HFFc6 (cell line): ENCODE measurements around the gene GPI. TPM values are rescaled to one million over a fixed set of nuclear protein-coding genes. Genes with fewer than 3 reads are reported as not detected.
"Not testable (repeated sequence)": the region's sequence is repeated elsewhere in the genome, so short reads cannot be mapped to it uniquely, and the experiment has no call there.

ENCODE experiments used
- DNase-seq: peaks from one replicate; pipeline ENCODE4 v3.0.0-alpha.2; 2018
- H3K27ac Mint-ChIP-seq: 2 replicates; pipeline ENCODE4 v1.8.0; 2020; ENCODE audit warnings: mild to moderate bottlenecking, mixed read lengths
- H3K27me3 Mint-ChIP-seq: 2 replicates; pipeline ENCODE4 v1.8.0; 2021; ENCODE audit warnings: mild to moderate bottlenecking, moderate library complexity, mixed read lengths; ENCODE audit not compliant: insufficient read depth
- H3K36me3 Mint-ChIP-seq: 2 replicates; pipeline ENCODE4 v1.8.0; 2021; ENCODE audit warnings: low read depth, mixed read lengths
- H3K4me1 Mint-ChIP-seq: 2 replicates; pipeline ENCODE4 v1.8.0; 2020; ENCODE audit warnings: low read depth, mixed read lengths
- H3K4me3 Mint-ChIP-seq: 2 replicates; pipeline ENCODE4 v1.8.0; 2020; ENCODE audit warnings: mild to moderate bottlenecking, moderate library complexity, mixed read lengths
- H3K9me3 Mint-ChIP-seq: 2 replicates; pipeline ENCODE4 v1.8.0; 2020; ENCODE audit warnings: mild to moderate bottlenecking, mixed read lengths
- total RNA-seq, 6 experiments: library from RNA; stranded (reverse); fragmentation: NEBNext Ultra II Directional; extraction: Animal tissue kit (Norgen Biotek cat#: 25700); gene quantifications; 2 replicates in 1 of 6; 3 replicates in 5 of 6; pipeline ENCODE4 v1.2.3, GENCODE V29; 2021
- TF ChIP-seq, protein P1 (sequence below): fragments of 200-600 bp; sonication (generic); IDR thresholded peaks from 2 replicates; pipeline ENCODE4 v1.5.0; 2021; ENCODE audit warnings: antibody characterized with exemption, mild to moderate bottlenecking

Gene GPI
- total RNA-seq, 6 experiments from 2014 or later: 171 to 254 (median 212) TPM

DNA sequence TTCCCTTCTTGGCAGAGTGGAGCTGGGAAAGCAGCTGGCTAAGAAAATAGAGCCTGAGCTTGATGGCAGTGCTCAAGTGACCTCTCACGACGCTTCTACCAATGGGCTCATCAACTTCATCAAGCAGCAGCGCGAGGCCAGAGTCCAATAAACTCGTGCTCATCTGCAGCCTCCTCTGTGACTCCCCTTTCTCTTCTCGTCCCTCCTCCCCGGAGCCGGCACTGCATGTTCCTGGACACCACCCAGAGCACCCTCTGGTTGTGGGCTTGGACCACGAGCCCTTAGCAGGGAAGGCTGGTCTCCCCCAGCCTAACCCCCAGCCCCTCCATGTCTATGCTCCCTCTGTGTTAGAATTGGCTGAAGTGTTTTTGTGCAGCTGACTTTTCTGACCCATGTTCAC lies 34.9 kb downstream of the GPI start:
- DNase-seq: no peak
- 0 out of 2 replicates have a peak, but pooled peaks cover 5% of the 10 kb centered on the region for H3K4me1 Mint-ChIP-seq
- no peaks in the 10 kb centered on the region; the same call in 1 of the 2 replicates for H3K27me3 Mint-ChIP-seq
- H3K9me3 Mint-ChIP-seq: no peaks in the 10 kb centered on the region
- H3K27ac Mint-ChIP-seq: no peak overlapping the region
- no peak overlapping the region for H3K4me3 Mint-ChIP-seq
- TF ChIP-seq, protein P1, sequence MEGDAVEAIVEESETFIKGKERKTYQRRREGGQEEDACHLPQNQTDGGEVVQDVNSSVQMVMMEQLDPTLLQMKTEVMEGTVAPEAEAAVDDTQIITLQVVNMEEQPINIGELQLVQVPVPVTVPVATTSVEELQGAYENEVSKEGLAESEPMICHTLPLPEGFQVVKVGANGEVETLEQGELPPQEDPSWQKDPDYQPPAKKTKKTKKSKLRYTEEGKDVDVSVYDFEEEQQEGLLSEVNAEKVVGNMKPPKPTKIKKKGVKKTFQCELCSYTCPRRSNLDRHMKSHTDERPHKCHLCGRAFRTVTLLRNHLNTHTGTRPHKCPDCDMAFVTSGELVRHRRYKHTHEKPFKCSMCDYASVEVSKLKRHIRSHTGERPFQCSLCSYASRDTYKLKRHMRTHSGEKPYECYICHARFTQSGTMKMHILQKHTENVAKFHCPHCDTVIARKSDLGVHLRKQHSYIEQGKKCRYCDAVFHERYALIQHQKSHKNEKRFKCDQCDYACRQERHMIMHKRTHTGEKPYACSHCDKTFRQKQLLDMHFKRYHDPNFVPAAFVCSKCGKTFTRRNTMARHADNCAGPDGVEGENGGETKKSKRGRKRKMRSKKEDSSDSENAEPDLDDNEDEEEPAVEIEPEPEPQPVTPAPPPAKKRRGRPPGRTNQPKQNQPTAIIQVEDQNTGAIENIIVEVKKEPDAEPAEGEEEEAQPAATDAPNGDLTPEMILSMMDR: no peak
- H3K36me3 Mint-ChIP-seq: peaks cover 5% of the 10 kb centered on the region; the same call in 1 of the 2 replicates

- not testable (repeated sequence) for H3K4me3 Mint-ChIP-seq, H3K36me3 Mint-ChIP-seq, H3K9me3 Mint-ChIP-seq, H3K4me1 Mint-ChIP-seq, H3K27ac Mint-ChIP-seq, DNase-seq, H3K27me3 Mint-ChIP-seq
Observed at GRCh38 chr19:34400844-34401243, 35.8 kb downstream of the GPI start.

GRCh38 chr19:34402074-34402600 lies 37.1 kb downstream of the GPI start:
- TF ChIP-seq, protein P1: no peak
- H3K36me3 Mint-ChIP-seq: peaks cover 5% of the 10 kb centered on the region; the same call in 1 of the 2 replicates
- H3K27ac Mint-ChIP-seq: no peak overlapping the region
- H3K9me3 Mint-ChIP-seq: no peaks in the 10 kb centered on the region
- H3K27me3 Mint-ChIP-seq: no peaks in the 10 kb centered on the region; the same call in 1 of the 2 replicates
- 0 out of 2 replicates have a peak, but pooled peaks cover 5% of the 10 kb centered on the region for H3K4me1 Mint-ChIP-seq
- H3K4me3 Mint-ChIP-seq: no peak overlapping the region
- DNase-seq: no peak

GRCh38 chr19:34403784-34404108 lies 38.8 kb downstream of the GPI start:
- no peaks in the 10 kb centered on the region for H3K9me3 Mint-ChIP-seq
- TF ChIP-seq, protein P1: no peak
- H3K4me1 Mint-ChIP-seq: 0 out of 2 replicates have a peak, but pooled peaks cover 5% of the 10 kb centered on the region
- peak overlapping the region; percentile 91 for H3K4me3 Mint-ChIP-seq
- peak overlapping the region; percentile 86 for H3K27ac Mint-ChIP-seq
- H3K36me3 Mint-ChIP-seq: peaks cover 5% of the 10 kb centered on the region; the same call in 1 of the 2 replicates
- no peaks in the 10 kb centered on the region; the same call in 1 of the 2 replicates for H3K27me3 Mint-ChIP-seq
- DNase-seq: no peak

DNA sequence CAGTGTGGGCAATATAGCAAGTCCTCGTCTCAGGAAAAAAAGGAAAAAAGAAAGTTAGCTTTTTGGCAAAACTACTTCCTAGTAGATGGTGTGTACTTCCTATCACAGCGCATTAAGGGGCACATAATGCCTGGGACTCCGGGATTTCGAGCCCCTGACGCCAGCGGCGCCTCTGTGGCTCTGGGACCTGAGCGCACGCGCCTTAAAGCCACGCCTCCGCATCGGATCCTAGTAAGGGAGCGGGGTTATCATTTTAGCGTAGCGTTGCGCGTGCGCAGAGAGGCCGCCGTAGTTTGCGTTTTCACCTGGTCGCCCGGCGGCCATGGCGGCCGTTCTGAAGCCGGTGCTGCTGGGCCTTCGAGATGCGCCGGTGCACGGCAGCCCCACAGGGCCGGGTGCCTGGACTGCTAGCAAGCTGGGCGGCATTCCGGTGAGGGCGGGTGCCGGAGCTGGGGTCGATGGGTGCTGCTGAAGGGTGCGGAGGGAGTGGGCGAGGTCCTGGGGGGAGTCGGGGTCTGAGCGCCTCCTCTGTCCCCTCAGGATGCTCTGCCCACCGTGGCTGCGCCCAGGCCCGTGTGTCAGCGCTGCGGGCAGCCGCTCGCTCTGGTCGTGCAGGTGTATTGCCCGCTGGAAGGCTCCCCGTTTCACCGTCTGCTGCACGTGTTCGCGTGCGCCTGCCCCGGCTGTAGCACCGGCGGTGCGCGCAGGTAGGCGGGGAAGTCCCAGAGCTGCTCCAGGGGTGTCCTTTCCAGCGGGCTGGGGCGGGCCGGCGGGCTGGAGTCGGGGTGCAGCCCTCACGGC lies 39.3 kb downstream of the GPI start, which contains the start of gene PDCD2L:
TSS of gene PDCD2L (plus strand) at position 291 of the 801 bp plus-strand sequence. CDS start at position 323, 32 bp downstream.
- H3K4me3 Mint-ChIP-seq: peak within 1 kb of the TSS; percentile 91
- DNase-seq: peak; percentile 78
- no peaks in the 10 kb centered on the region for H3K9me3 Mint-ChIP-seq
- TF ChIP-seq, protein P1: no peak
- H3K36me3 Mint-ChIP-seq: peaks cover 9% of the 10 kb centered on the region
- no peaks in the 10 kb centered on the region; the same call in 1 of the 2 replicates for H3K27me3 Mint-ChIP-seq
- 0 out of 2 replicates have a peak, but pooled peaks cover 5% of the 10 kb centered on the region for H3K4me1 Mint-ChIP-seq
- peak within 1 kb of the TSS; percentile 86 for H3K27ac Mint-ChIP-seq
